ENCODE measurements around the gene GAST. TPM values are rescaled to one million over a fixed set of nuclear protein-coding genes. Genes with fewer than 3 reads are reported as not detected.

GAST gene
- total RNA-seq, 1 experiment from 2014 or later, result not detected

- no peaks in the 10 kb centered on the region for H3K4me1 ChIP-seq (replicated peaks)
- DNase-seq (ENCODE audit: low read depth in 1 of 2, low spot score in 2 of 2), result no peak
- no peak overlapping the region for H3K4me3 ChIP-seq
- H3K27me3 ChIP-seq (replicated peaks), result no peaks in the 10 kb centered on the region
- H3K27ac ChIP-seq, result no peak overlapping the region
- no peaks in the 10 kb centered on the region for H3K9me3 ChIP-seq (replicated peaks)
- H3K36me3 ChIP-seq, result no peaks in the 10 kb centered on the region
Observed at GRCh38 chr17:41758601-41759000, 46.5 kb downstream of the GAST start.

- Histone ChIP-seq H3K4me3 (no peak overlapping the region), H3K9me3 (replicated peaks) (no peaks in the 10 kb centered on the region), H3K27ac (no peak overlapping the region), H3K36me3 (no peaks in the 10 kb centered on the region), H3K27me3 (replicated peaks) (no peaks in the 10 kb centered on the region), H3K4me1 (replicated peaks) (no peaks in the 10 kb centered on the region)
- no peak for DNase-seq (ENCODE audit: low read depth in 1 of 2, low spot score in 2 of 2)
Observed at GRCh38 chr17:41760878-41761277, 48.7 kb downstream of the GAST start.

GRCh38 chr17:41762391-41762790 lies 50.3 kb downstream of the GAST start:
- Histone ChIP-seq H3K27ac (no peak overlapping the region), H3K27me3 (replicated peaks) (no peaks in the 10 kb centered on the region), H3K36me3 (no peaks in the 10 kb centered on the region), H3K9me3 (replicated peaks) (no peaks in the 10 kb centered on the region), H3K4me3 (no peak overlapping the region), H3K4me1 (replicated peaks) (no peaks in the 10 kb centered on the region)
- no peak for DNase-seq (ENCODE audit: low read depth in 1 of 2, low spot score in 2 of 2)

- Histone ChIP-seq H3K9me3 (replicated peaks) (no peaks in the 10 kb centered on the region), H3K36me3 (no peaks in the 10 kb centered on the region), H3K27me3 (replicated peaks) (no peaks in the 10 kb centered on the region), H3K4me1 (replicated peaks) (no peaks in the 10 kb centered on the region), H3K27ac (no peak overlapping the region), H3K4me3 (no peak overlapping the region)
- no peak for DNase-seq (ENCODE audit: low read depth in 1 of 2, low spot score in 2 of 2)
Observed at GRCh38 chr17:41762841-41763240, 50.7 kb downstream of the GAST start.

DNA sequence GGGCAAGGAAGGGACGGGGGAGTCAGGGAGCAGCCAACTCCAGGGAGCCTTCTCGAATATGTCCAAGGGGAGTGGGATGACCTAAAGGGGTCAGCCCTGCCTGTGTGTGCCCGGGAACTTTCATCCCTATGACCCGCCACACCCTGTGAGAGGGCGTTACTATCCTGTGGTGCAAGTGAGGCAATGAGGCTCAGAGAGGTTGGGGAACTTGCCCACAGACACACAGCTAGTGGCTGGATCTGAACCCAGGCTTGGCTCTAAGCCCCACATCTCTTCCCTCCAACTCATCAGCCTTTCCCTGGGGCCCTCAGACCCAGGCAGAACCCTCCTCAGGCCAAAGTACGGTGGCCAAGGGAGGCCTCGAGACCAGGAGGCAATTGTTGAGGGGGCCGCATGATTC lies 51.2 kb downstream of the GAST start:
- Histone ChIP-seq H3K4me3 (no peak overlapping the region), H3K27ac (no peak overlapping the region), H3K4me1 (replicated peaks) (no peaks in the 10 kb centered on the region), H3K9me3 (replicated peaks) (no peaks in the 10 kb centered on the region), H3K27me3 (replicated peaks) (no peaks in the 10 kb centered on the region), H3K36me3 (no peaks in the 10 kb centered on the region)
- no peak for DNase-seq (ENCODE audit: low read depth in 1 of 2, low spot score in 2 of 2)

Other genes with a start within 250 kb of the GAST start
- not detected in 2 replicates for gene KRT32, start 244.9 kb upstream of the GAST start, total RNA-seq (2014; rRNA removed; shearing (Covaris generic))
- not detected in 2 replicates for gene KRT35, start 231.2 kb upstream of the GAST start, total RNA-seq (2014; rRNA removed; shearing (Covaris generic))
- not detected in 2 replicates for gene KRT36, start 222.4 kb upstream of the GAST start, total RNA-seq (2014; rRNA removed; shearing (Covaris generic))
- not detected in 2 replicates for gene KRT13, start 206.7 kb upstream of the GAST start, total RNA-seq (2014; rRNA removed; shearing (Covaris generic))
- gene KRT15, start 193.4 kb upstream of the GAST start, total RNA-seq (2014; rRNA removed; shearing (Covaris generic)), result 1.6 and 3.9 TPM in 2 replicates
- gene KRT19, start 184.0 kb upstream of the GAST start, total RNA-seq (2014; rRNA removed; shearing (Covaris generic)), result not detected in 2 replicates
- gene KRT9, start 140.3 kb upstream of the GAST start, total RNA-seq (2014; rRNA removed; shearing (Covaris generic)), result not detected in 2 replicates
- 0.92 TPM in 1 of 2 replicates, not detected in the other for gene KRT14, start 125.4 kb upstream of the GAST start, total RNA-seq (2014; rRNA removed; shearing (Covaris generic))
- 0.37 TPM in 1 of 2 replicates, not detected in the other for gene KRT16, start 99.6 kb upstream of the GAST start, total RNA-seq (2014; rRNA removed; shearing (Covaris generic))
- 3,176 and 3,345 TPM in 2 replicates for gene KRT17, start 87.8 kb upstream of the GAST start, total RNA-seq (2014; rRNA removed; shearing (Covaris generic))
- 80.1 and 91.0 TPM in 2 replicates for gene EIF1, start 23.4 kb upstream of the GAST start, total RNA-seq (2014; rRNA removed; shearing (Covaris generic))
- not detected in 2 replicates for gene HAP1, start 22.3 kb downstream of the GAST start, total RNA-seq (2014; rRNA removed; shearing (Covaris generic))
- gene JUP, start 74.4 kb downstream of the GAST start, total RNA-seq (2014; rRNA removed; shearing (Covaris generic)), result 1.1 and 2.2 TPM in 2 replicates
- 40.9 and 45.4 TPM in 2 replicates for gene P3H4, start 99.6 kb downstream of the GAST start, total RNA-seq (2014; rRNA removed; shearing (Covaris generic))
- gene FKBP10, start 100.7 kb downstream of the GAST start, total RNA-seq (2014; rRNA removed; shearing (Covaris generic)), result 81.4 and 90.2 TPM in 2 replicates
- gene NT5C3B, start 123.9 kb downstream of the GAST start, total RNA-seq (2014; rRNA removed; shearing (Covaris generic)), result 54.7 and 84.9 TPM in 2 replicates
- gene KLHL10, start 125.5 kb downstream of the GAST start, total RNA-seq (2014; rRNA removed; shearing (Covaris generic)), result not detected in 2 replicates
- gene KLHL11, start 153.1 kb downstream of the GAST start, total RNA-seq (2014; rRNA removed; shearing (Covaris generic)), result 27.4 and 31.2 TPM in 2 replicates
- gene ACLY, start 206.6 kb downstream of the GAST start, total RNA-seq (2014; rRNA removed; shearing (Covaris generic)), result 77.0 and 122 TPM in 2 replicates
- not detected in 2 replicates for gene ODAD4, start 218.3 kb downstream of the GAST start, total RNA-seq (2014; rRNA removed; shearing (Covaris generic))